Neural progenitor cell (in vitro differentiated cells): ENCODE measurements around the gene STK32A. TPM values are rescaled to one million over a fixed set of nuclear protein-coding genes. Genes with fewer than 3 reads are reported as not detected.

Source experiments
- DNase-seq: peaks from one replicate; pipeline ENCODE4 v3.0.0-alpha.2; 2016; ENCODE audit warnings: low spot score
- H2AFZ ChIP-seq: fragments of 200-600 bp; sonication (generic); replicated peaks from 2 replicates; pipeline ENCODE4 v1.6.1; 2016; ENCODE audit warnings: antibody characterized with exemption
- H3F3A ChIP-seq: fragments of 200-600 bp; sonication (generic); 2 replicates; pipeline ENCODE4 v1.6.1; 2016; ENCODE audit warnings: antibody characterized with exemption, low read depth
- H3K27ac ChIP-seq: fragments of 200-600 bp; sonication (generic); 2 replicates; pipeline ENCODE4 v1.5.1; 2016; ENCODE audit warnings: mild to moderate bottlenecking
- H3K27me3 ChIP-seq: fragments of 200-600 bp; sonication (generic); 2 replicates; pipeline ENCODE4 v1.6.1; 2016; ENCODE audit warnings: mild to moderate bottlenecking, moderate library complexity
- H3K36me3 ChIP-seq: fragments of 200-600 bp; sonication (generic); 2 replicates; pipeline ENCODE4 v1.5.1; 2016
- H3K4me1 ChIP-seq: fragments of 200-600 bp; sonication (generic); 2 replicates; pipeline ENCODE4 v1.6.1; 2016; ENCODE audit warnings: mixed run types
- H3K4me2 ChIP-seq: fragments of 200-600 bp; sonication (generic); 2 replicates; pipeline ENCODE4 v1.6.1; 2016
- H3K4me3 ChIP-seq: fragments of 200-600 bp; sonication (generic); 2 replicates; pipeline ENCODE4 v1.5.1; 2016
- H3K79me2 ChIP-seq: fragments of 200-600 bp; sonication (generic); 2 replicates; pipeline ENCODE4 v1.6.1; 2016; ENCODE audit warnings: low read depth
- H3K9ac ChIP-seq: fragments of 200-600 bp; sonication (generic); 2 replicates; pipeline ENCODE4 v1.6.1; 2016
- H3K9me3 ChIP-seq: fragments of 200-600 bp; sonication (generic); 2 replicates; pipeline ENCODE4 v1.5.1; 2016; ENCODE audit warnings: low read depth
- H4K20me1 ChIP-seq: fragments of 200-600 bp; sonication (generic); 2 replicates; pipeline ENCODE4 v1.6.1; 2016; ENCODE audit warnings: low read depth
- H3K27ac Mint-ChIP-seq: 3 replicates; pipeline ENCODE4 v1.8.0; 2021; ENCODE audit warnings: mixed read lengths
- H3K27me3 Mint-ChIP-seq: 2 replicates; pipeline ENCODE4 v1.8.0; 2022; ENCODE audit warnings: low read depth, mild to moderate bottlenecking, inconsistent platforms, moderate library complexity, mixed read lengths; ENCODE audit not compliant: insufficient read depth
- H3K36me3 Mint-ChIP-seq: 3 replicates; pipeline ENCODE4 v1.8.0; 2021; ENCODE audit warnings: mixed read lengths
- H3K4me1 Mint-ChIP-seq: 3 replicates; pipeline ENCODE4 v1.8.0; 2021; ENCODE audit warnings: mixed read lengths
- H3K4me3 Mint-ChIP-seq: 3 replicates; pipeline ENCODE4 v1.8.0; 2021; ENCODE audit warnings: mild to moderate bottlenecking, moderate library complexity, mixed read lengths
- H3K9me3 Mint-ChIP-seq: 3 replicates; pipeline ENCODE4 v1.8.0; 2020; ENCODE audit warnings: mixed read lengths
- CTCF ChIP-seq: fragments of 200-600 bp; sonication (generic); IDR thresholded peaks from 2 replicates; pipeline ENCODE4 v1.5.1; 2017; ENCODE audit warnings: antibody characterized with exemption, mild to moderate bottlenecking
- EZH2 ChIP-seq: fragments of 200-600 bp; sonication (generic); IDR thresholded peaks from 2 replicates; pipeline ENCODE4 v1.6.1; 2017; ENCODE audit warnings: antibody characterized with exemption, mild to moderate bottlenecking, moderate library complexity
- EZH2phosphoT487 ChIP-seq: fragments of 200-600 bp; sonication (generic); IDR thresholded peaks from 2 replicates; pipeline ENCODE4 v1.6.1; 2017; ENCODE audit warnings: antibody characterized with exemption
- total RNA-seq: library from RNA; depleted of rRNA; stranded (reverse); fragments of >200 nt; gene quantifications from 2 replicates; pipeline ENCODE4 v1.2.3, GENCODE V29; 2015; ENCODE audit warnings: low replicate concordance

The STK32A gene
- total RNA-seq, 1 donor from 2014 or later, result 16.7 TPM

GRCh38 chr5:147384346-147385193, 149.7 kb downstream of the STK32A start:
- no peak for TF ChIP-seq EZH2
- H3K27ac Mint-ChIP-seq, result no peak overlapping the region
- Histone ChIP-seq H3K4me2 (peak overlapping the region; percentile 22), H3K36me3 (no peaks in the 10 kb centered on the region), H3K4me3 (no peak overlapping the region), H3K27ac (peak overlapping the region; percentile 5), H4K20me1 (peaks cover 14% of the 10 kb centered on the region), H3K9me3 (no peaks in the 10 kb centered on the region), H3K79me2 (no peaks in the 10 kb centered on the region), H2AFZ (no peak overlapping the region), H3K9ac (no peak overlapping the region), H3K4me1 (peaks cover 41% of the 10 kb centered on the region), H3K27me3 (no peaks in the 10 kb centered on the region), H3F3A (peaks cover 28% of the 10 kb centered on the region)
- H3K9me3 Mint-ChIP-seq, result peaks cover 16% of the 10 kb centered on the region
- H3K36me3 Mint-ChIP-seq, result peaks cover 3% of the 10 kb centered on the region
- DNase-seq, result peak; percentile 46
- no peaks in the 10 kb centered on the region for H3K27me3 Mint-ChIP-seq
- H3K4me3 Mint-ChIP-seq, result no peak overlapping the region
- peaks cover 35% of the 10 kb centered on the region for H3K4me1 Mint-ChIP-seq

GRCh38 chr5:147387109-147387508, 152.3 kb downstream of the STK32A start:
- no peaks in the 10 kb centered on the region for H3K79me2 ChIP-seq
- H3K27ac ChIP-seq, result no peak overlapping the region
- H3K4me3 ChIP-seq, result no peak overlapping the region
- Mint-ChIP-seq H3K4me3 (no peak overlapping the region), H3K27me3 (peaks cover 2% of the 10 kb centered on the region), H3K9me3 (peaks cover 2% of the 10 kb centered on the region), H3K4me1 (peaks cover 35% of the 10 kb centered on the region), H3K36me3 (peaks cover 12% of the 10 kb centered on the region), H3K27ac (no peak overlapping the region)
- H3K9ac ChIP-seq, result no peak overlapping the region
- no peaks in the 10 kb centered on the region for H3K36me3 ChIP-seq
- H4K20me1 ChIP-seq, result peaks cover 14% of the 10 kb centered on the region
- peaks cover 50% of the 10 kb centered on the region for H3K4me1 ChIP-seq
- no peaks in the 10 kb centered on the region for H3K9me3 ChIP-seq
- H3K27me3 ChIP-seq, result no peaks in the 10 kb centered on the region
- peaks cover 52% of the 10 kb centered on the region for H3F3A ChIP-seq
- DNase-seq, result no peak
- H2AFZ ChIP-seq, result no peak overlapping the region
- no peak for TF ChIP-seq CTCF
- no peak for TF ChIP-seq EZH2
- TF ChIP-seq EZH2phosphoT487, result no peak
- no peak overlapping the region for H3K4me2 ChIP-seq

- Mint-ChIP-seq H3K4me1 (peaks cover 29% of the 10 kb centered on the region), H3K9me3 (no peaks in the 10 kb centered on the region), H3K27me3 (peaks cover 2% of the 10 kb centered on the region), H3K4me3 (no peak overlapping the region), H3K27ac (peak overlapping the region; percentile 9), H3K36me3 (peaks cover 22% of the 10 kb centered on the region)
- peak; percentile 51 for DNase-seq
- peak overlapping the region; percentile 65 for H3K27ac ChIP-seq
- TF ChIP-seq CTCF (no peak), EZH2 (no peak), EZH2phosphoT487 (no peak)
- peaks cover 22% of the 10 kb centered on the region for H4K20me1 ChIP-seq
- no peak overlapping the region for H3K4me3 ChIP-seq
- no peaks in the 10 kb centered on the region for H3K79me2 ChIP-seq
- peak overlapping the region; percentile 49 for H3K4me2 ChIP-seq
- H3K9ac ChIP-seq, result no peak overlapping the region
- H3K36me3 ChIP-seq, result no peaks in the 10 kb centered on the region
- H3K9me3 ChIP-seq, result no peaks in the 10 kb centered on the region
- peaks cover 41% of the 10 kb centered on the region for H3K4me1 ChIP-seq
- no peak overlapping the region for H2AFZ ChIP-seq
- no peaks in the 10 kb centered on the region for H3K27me3 ChIP-seq
- H3F3A ChIP-seq, result peaks cover 65% of the 10 kb centered on the region
These were observed 153.6 kb downstream of the STK32A start for GRCh38 chr5:147388184-147389108.
